UCSD-AML1 (cell line): ENCODE results near the gene UBE2J1.

Source experiments
- DNase-seq: peaks from one replicate; lab custom pipeline; 2025; ENCODE audit not compliant: unreplicated experiment; lab: John Stamatoyannopoulos, UW

UBE2J1 gene

DNA sequence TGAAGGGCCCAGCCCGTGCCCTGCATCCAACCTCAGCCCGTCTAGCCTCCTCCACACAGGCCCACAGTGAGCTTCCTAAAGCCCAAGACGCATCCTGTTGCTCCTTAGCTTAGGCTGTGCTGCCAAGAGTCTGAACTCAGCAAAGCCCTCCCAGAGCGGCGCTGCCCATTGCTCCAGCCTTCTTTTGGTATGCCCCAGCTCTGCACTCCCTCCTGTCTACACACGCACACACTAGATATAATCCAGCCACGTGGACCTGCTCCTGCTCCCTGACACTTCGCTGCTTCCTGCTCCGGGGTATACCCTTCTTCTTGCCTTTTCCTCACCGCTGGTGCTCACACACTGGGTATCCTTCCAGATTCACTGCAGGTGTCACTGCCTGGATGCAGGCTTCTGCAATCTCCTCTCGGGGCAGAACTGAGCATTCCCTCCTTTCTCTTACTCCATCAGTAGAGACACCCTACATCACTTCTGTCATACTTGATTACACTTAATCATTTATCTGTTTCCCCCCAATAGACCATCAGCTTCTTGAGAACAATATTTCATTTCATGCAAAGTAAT is 61.2 kb downstream of the UBE2J1 start:
- no peak for DNase-seq

DNA sequence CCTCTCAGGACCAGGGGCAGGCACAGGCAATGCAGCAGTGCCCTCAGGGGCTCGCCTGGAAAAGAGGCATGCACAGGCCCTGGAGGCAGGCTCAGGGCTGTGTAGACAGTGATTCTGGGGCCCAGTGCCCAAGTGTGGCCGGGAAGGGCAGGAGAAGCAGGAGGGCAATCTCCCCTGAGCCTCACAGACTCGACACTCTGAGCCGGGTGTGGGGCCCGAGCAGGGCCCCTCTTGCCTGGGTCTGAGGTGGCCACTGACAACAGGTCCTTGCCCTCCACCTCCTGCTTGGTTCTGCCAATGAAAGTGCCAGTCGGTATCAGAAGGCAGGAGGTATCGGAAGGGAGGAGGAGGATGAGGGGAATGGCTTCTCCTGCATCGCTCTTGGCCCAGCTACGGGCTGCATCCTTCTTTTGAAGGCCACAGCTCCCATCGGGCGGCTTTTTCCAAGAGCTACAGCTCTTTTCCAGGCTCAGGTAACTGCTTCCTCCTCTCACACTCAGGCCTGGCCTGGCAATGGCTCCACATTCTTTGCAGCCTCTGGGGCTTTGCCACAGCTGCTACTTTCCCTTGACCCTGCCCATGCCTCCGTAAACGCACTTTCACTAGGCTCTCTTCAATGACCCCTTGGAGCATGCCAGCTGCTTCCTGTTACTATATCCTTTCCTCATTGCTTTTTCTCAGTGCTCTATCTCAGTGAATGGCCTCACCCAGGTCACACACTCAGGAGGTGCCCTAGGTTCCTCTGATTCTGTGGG is 61.9 kb downstream of the UBE2J1 start:
- DNase-seq = no peak

DNA sequence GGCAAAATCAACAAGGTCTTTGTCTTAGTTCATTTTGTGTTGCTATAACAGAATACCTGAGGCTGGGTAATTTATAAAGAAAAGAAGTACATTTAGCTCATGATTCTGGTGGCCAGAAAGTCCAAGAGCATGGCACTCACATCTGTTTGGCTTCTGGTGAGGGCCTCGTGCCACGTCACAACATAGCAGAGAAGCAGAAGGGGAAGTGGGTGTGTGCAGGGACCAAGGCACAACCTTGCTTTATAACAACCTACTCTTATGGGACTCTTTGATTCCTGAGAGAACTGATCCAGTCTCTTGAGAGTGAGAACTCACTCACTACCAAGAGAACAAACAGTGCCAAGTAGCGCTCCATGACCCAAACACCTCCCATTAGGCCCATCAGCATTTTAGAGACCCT is 62.8 kb downstream of the UBE2J1 start:
- no peak for DNase-seq

DNA sequence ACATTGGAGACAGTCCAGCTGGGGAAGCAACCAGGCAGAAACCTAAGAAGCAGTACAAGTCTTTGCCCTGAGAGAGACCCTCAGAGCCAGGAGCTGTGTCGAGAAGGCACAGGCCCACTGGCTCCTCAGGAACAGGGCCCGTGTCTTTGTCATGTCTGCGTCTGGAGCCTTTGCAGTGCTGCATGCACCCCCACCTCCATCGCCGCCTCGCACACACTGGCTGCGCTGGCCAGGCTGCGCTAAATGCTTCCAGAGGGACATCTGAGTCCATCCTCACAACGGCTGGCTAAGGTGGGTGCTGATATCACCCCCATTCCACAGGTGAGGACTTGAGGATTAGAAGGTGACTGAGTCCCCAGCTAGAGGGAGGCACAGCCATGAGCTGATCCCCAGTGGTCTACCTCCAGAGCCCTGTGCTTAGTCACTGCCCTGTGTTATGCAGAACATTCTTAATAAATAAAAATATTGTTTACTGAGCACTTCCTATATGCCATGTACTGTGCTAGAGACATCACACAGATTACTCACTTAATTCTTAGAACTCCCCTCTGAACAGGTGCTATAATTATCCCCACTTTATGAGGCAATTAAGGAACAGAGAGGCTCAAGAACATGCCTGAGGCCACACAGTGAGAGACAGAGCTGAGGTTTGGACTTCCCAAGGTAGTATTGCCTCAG is 65.0 kb downstream of the UBE2J1 start:
- DNase-seq = no peak

DNA sequence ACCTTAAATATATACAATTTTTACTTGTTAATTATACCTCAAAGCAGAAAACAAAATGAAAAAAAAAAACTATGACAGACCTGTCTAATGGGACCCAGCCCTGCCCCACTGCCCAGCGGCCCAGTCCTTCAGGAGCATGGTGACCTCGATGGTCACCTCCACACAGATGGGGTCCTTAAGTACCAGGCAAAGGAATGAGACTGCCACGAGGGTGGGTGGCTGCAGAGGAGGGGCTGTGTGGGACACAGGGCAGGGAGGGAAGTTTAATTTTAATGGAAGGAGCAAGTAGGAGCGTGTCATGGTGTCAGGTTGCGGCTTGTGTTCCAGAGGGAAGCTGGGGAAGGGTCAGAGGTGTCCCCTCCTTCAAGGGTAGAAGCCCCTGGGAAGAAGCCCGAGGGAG is 66.0 kb downstream of the UBE2J1 start:
- DNase-seq = no peak

DNA sequence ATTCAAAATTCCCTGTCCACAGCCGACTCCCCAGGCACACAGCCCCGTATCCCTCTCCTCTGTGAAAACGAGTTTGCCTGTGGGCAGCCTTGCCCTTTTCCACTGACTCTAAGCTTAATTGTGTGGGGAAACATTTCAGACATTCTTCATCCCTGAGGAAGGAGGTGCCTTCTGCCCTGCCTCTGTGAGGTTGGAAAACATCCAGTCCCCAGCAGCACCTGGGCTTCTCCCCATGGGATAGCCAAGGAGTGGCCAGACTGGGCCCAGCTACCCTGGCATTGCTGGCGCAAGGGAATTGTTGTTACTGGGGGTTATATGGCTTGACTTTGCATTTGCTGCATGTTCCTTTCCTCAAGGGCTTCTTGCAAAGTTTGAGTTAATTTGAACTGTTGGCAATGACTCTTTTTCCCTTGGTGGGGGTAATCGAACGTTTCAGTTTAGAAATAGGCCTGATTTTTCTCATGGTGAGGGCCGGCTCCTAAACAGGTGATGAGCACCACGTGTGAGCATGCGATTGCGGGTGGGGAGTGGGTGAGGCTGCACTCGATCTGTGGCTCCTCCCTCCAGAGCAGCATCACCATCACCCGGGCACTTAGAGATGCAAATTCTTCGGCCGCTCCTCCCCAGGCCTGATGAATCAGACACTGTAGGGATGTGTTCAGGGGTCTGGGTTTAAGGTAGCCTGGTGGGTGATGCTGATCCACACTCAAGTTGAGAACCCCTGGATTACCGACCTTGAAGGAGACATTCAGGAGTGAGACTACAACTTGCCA is 67.4 kb downstream of the UBE2J1 start:
- no peak for DNase-seq

DNA sequence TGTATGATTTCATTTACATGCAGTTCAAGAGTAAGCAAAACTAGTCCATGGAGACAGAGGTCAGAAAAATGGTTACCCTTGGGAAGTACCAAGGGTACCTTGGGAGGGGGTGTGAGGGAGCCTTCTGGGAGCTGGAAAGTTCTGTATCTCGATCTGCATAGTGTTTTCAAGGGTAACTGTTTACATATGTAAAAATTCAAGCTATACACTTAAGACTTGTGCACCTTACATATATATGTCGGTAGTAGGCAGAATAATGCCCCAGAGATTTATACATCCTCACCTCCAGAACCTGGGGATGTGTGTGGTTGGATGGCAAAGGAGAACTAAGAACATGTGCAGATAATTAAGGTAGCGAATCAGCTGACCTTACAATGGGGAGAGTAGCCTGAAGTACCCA is 68.4 kb downstream of the UBE2J1 start:
- no peak for DNase-seq

DNA sequence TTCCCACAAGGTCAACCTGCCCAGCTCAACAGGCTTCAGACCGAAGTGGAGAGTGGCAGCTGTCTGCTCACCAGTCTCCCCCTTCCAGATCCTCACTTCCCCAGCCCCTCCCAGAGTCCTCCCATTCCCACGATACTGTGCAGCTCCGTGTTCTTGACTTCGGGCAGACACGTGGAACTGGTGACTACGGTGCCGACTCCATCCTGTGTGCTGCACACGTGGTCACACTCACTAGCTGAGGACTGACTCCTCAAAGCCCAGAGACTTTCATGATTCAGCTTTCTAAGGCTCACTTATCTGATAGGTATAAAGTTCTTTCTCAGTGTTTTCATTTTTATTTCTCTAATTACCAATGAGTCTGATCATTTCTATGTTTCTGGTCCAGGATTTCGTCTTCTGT is 69.8 kb downstream of the UBE2J1 start:
- DNase-seq = no peak

DNA sequence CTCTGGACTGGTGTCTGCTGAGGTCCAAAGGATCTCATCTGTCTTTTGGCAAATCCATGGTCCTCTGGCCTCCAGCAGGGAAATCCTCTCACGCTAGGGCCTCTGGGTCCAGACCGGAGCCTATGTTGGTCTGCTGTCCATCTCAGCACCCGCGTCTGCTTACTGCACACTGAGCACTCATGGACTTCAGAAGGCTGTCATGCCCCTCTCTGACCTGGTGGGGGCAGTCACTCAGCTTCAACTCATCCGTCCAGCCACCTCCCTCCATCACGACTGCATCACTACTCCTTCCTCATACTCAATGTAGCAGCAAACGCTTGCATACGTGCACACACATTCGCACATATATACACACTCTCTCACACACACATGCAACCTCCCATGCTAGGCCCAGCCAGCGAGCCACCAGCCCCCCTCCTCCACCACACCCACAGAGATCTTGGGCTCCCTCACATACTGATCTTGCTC is 70.7 kb downstream of the UBE2J1 start:
- DNase-seq = peak; percentile 64

DNA sequence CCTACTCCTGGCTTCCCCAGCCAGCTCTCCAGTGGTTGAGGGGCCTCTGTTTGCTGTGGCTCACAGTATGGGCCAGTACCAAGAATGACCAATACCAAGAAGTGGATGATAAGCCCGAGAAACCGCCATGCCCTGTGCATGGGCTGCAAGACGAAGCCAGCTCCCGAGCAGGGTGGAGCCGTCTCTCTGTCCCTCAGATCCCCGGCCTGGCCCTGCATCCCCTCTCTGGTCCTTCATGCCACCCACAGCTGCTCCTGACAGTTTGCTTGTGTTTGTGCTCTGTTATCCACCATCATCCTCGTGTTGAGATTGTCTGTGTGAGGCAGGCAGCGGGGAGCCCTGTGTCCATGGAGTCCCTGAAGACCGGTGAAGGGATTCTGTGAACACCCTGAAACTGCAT is 73.6 kb downstream of the UBE2J1 start:
- DNase-seq = no peak
